Measurements from ENCODE around the gene PLPPR2. TPM values are rescaled to one million over a fixed set of nuclear protein-coding genes. Genes with fewer than 3 reads are reported as not detected.

PLPPR2 gene
- total RNA-seq, 1 experiment from 2014 or later = 4.9 TPM

DNA sequence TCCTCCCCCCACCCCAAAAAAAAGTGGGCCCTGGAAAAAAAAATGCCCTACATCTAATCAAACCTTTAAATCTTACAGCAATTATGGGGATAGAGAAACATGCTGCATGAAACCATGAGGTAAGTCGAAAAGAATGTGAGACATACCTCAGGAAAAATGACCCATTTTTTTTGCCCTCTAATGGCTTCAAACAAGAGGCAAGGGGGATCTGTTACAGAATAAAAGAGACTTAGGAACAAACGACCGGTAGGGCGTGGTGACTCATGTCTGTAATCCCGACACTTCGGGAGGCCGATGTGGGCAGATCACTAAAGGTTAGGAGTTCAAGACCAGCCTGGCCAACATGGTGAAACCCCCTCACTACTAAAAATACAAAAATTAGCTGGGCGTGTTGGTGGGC is 55.5 kb downstream of the PLPPR2 start:
- in situ Hi-C loops (cut with HindIII; ENCODE audit: low pct_unique_long_range_greater_than_20kb, low sequenced_read_pairs) = no loop called here
- no peak for DNase-seq (ENCODE audit: low read depth, low spot score)

GRCh38 chr19:11414544-11414943 is 59.3 kb downstream of the PLPPR2 start:
- in situ Hi-C loops (cut with HindIII; ENCODE audit: low pct_unique_long_range_greater_than_20kb, low sequenced_read_pairs) = no loop called here
- no peak for DNase-seq (ENCODE audit: low read depth, low spot score)

Small RNA genes within 50 kb of the gene (small RNA-seq; reads per million reads assigned to genes)
- gene RF00019 = 0 reads per million in 2 experiments

Other genes starting within 250 kb of the PLPPR2 start
- 18.7 and 23.4 TPM in 2 replicates for gene SPC24, start 199.7 kb upstream of the PLPPR2 start, total RNA-seq (2014; rRNA removed; shearing (Covaris generic))
- 10.7 and 10.9 TPM in 2 replicates for gene KANK2, start 157.9 kb upstream of the PLPPR2 start, total RNA-seq (2014; rRNA removed; shearing (Covaris generic))
- gene ANGPTL8, start 115.8 kb upstream of the PLPPR2 start, total RNA-seq (2014; rRNA removed; shearing (Covaris generic)) = not detected in 2 replicates
- 3.5 and 3.9 TPM in 2 replicates for gene DOCK6, start 92.9 kb upstream of the PLPPR2 start, total RNA-seq (2014; rRNA removed; shearing (Covaris generic))
- not detected in 2 replicates for gene TSPAN16, start 59.3 kb upstream of the PLPPR2 start, total RNA-seq (2014; rRNA removed; shearing (Covaris generic))
- gene RAB3D, start 15.8 kb upstream of the PLPPR2 start, total RNA-seq (2014; rRNA removed; shearing (Covaris generic)) = 7.6 and 9.3 TPM in 2 replicates
- gene TMEM205, start 9.2 kb upstream of the PLPPR2 start, total RNA-seq (2014; rRNA removed; shearing (Covaris generic)) = 79.4 and 87.3 TPM in 2 replicates
- gene CCDC159, start 8.9 kb upstream of the PLPPR2 start, total RNA-seq (2014; rRNA removed; shearing (Covaris generic)) = 1.5 and 1.7 TPM in 2 replicates
- gene SWSAP1, start 19.2 kb downstream of the PLPPR2 start, total RNA-seq (2014; rRNA removed; shearing (Covaris generic)) = 1.0 and 2.4 TPM in 2 replicates
- 8.0 and 9.2 TPM in 2 replicates for gene EPOR, start 28.9 kb downstream of the PLPPR2 start, total RNA-seq (2014; rRNA removed; shearing (Covaris generic))
- 2.0 and 2.2 TPM in 2 replicates for gene RGL3, start 63.9 kb downstream of the PLPPR2 start, total RNA-seq (2014; rRNA removed; shearing (Covaris generic))
- gene ODAD3, start 79.7 kb downstream of the PLPPR2 start, total RNA-seq (2014; rRNA removed; shearing (Covaris generic)) = 0.08 TPM in 1 of 2 replicates, not detected in the other
- 93.9 and 122 TPM in 2 replicates for gene PRKCSH, start 80.2 kb downstream of the PLPPR2 start, total RNA-seq (2014; rRNA removed; shearing (Covaris generic))
- gene ELAVL3, start 125.6 kb downstream of the PLPPR2 start, total RNA-seq (2014; rRNA removed; shearing (Covaris generic)) = not detected in 2 replicates
- gene ZNF653, start 150.4 kb downstream of the PLPPR2 start, total RNA-seq (2014; rRNA removed; shearing (Covaris generic)) = 1.6 and 5.6 TPM in 2 replicates
- gene ECSIT, start 173.7 kb downstream of the PLPPR2 start, total RNA-seq (2014; rRNA removed; shearing (Covaris generic)) = 47.8 and 56.9 TPM in 2 replicates
- not detected in 2 replicates for gene CNN1, start 183.4 kb downstream of the PLPPR2 start, total RNA-seq (2014; rRNA removed; shearing (Covaris generic))
- 34.5 and 44.1 TPM in 2 replicates for gene ELOF1, start 203.8 kb downstream of the PLPPR2 start, total RNA-seq (2014; rRNA removed; shearing (Covaris generic))
- 64.7 and 68.3 TPM in 2 replicates for gene ACP5, start 222.2 kb downstream of the PLPPR2 start, total RNA-seq (2014; rRNA removed; shearing (Covaris generic))
- gene ZNF627, start 242.1 kb downstream of the PLPPR2 start, total RNA-seq (2014; rRNA removed; shearing (Covaris generic)) = 12.6 and 13.2 TPM in 2 replicates

Measured in SK-MEL-5 (cell line).